Ecto neural progenitor cell (in vitro differentiated cells): ENCODE data around the gene PBRM1.

Experiments used
- DNase-seq: peaks from one replicate; pipeline ENCODE4 v3.0.0-alpha.2; 2018; ENCODE audit warnings: low spot score

Gene PBRM1

DNA sequence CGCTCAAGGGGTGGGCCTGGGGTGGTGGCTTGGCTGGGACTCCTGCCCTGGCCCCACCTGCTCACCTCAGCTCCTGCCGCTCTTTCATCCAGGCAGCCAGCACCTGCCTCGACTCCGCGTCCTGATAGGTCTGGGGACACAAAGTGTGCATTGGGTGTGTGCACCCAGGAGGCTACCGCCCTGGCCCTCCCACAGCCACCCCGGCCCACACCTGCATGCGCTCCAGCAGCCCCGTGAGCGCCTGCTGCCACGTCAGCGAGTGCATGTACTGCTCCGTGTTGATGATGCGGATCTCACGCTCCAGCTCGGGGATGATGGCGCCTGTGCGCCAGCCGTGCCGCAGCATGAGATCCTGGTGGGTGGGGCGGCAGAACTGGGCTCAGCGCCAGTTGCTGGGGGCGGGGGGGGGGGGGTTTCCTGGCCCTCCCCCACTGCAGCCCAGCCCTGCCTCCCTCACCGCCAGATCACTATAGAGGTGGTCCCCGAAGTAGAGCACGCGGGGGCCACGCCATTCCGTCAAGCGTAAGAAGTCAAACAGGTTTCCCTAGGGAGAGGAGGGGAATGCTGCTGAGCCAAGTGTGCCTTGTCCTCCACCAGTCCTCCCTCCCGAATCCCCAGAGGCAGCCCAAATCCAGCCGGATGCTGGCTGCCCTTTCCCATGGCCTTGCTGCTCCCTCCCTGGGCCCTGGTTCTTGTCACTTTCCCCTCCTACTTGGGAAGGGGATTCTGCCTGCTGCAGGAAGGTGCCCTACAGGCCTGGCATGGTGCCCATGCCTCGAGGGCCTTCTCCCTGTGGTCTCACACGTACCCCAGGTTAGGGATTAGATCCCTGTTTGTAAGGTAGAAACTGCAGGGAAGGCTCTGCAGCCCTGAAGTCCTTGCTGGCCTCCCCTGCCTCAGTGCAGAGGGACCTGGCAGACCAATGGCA lies 160.7 kb downstream of the PBRM1 start:
- no peak for DNase-seq

GRCh38 chr3:52524258-52524751 lies 161.4 kb downstream of the PBRM1 start:
- DNase-seq: no peak

DNA sequence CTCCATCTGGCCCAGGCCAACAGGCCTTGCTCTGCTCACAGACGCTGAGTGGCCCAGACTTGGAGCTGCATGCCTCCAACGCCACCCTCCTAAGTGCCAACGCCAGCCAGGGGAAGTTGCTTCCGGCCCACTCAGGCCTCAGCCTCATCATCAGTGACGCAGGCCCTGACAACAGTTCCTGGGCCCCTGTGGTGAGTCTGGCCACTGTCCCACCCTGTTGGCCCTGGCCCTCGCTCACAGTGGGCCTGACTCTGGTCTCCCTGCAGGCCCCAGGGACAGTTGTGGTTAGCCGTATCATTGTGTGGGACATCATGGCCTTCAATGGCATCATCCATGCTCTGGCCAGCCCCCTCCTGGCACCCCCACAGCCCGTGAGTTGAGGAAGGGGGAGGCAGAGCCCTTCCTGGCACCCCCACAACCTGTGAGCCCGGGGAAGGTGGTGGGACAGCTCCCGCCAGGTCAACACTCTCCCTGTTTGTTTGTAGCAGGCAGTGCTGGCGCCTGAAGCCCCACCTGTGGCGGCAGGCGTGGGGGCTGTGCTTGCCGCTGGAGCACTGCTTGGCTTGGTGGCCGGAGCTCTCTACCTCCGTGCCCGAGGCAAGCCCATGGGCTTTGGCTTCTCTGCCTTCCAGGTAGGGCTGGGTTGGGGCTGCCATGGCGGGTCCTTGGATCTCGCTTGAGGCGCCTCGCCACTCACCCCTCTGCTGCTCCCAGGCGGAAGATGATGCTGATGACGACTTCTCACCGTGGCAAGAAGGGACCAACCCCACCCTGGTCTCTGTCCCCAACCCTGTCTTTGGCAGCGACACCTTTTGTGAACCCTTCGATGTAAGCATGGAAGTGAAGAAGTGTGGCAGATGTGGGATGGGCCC lies 162.1 kb downstream of the PBRM1 start:
- no peak for DNase-seq

GRCh38 chr3:52522651-52523251 lies 163.0 kb downstream of the PBRM1 start:
- no peak for DNase-seq

DNA sequence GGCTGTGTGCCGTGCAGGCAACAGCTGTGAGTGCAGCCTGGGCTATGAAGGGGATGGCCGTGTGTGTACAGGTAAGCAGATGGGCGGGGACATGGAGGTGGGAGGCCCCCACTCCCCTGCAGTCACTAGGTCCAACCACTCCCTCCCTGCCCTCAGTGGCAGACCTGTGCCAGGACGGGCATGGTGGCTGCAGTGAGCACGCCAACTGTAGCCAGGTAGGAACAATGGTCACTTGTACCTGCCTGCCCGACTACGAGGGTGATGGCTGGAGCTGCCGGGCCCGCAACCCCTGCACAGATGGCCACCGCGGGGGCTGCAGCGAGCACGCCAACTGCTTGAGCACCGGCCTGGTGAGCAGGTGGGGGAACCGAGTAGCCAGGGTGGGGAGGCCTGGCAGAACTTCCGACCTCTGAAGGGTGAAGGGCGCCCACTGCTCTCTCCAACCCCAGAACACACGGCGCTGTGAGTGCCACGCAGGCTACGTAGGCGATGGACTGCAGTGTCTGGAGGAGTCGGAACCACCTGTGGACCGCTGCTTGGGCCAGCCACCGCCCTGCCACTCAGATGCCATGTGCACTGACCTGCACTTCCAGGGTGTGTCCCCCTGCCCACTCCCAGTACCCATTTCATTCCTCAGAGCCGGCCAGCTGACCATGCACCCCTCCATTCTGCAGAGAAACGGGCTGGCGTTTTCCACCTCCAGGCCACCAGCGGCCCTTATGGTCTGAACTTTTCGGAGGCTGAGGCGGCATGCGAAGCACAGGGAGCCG lies 163.6 kb downstream of the PBRM1 start:
- no peak for DNase-seq

DNA sequence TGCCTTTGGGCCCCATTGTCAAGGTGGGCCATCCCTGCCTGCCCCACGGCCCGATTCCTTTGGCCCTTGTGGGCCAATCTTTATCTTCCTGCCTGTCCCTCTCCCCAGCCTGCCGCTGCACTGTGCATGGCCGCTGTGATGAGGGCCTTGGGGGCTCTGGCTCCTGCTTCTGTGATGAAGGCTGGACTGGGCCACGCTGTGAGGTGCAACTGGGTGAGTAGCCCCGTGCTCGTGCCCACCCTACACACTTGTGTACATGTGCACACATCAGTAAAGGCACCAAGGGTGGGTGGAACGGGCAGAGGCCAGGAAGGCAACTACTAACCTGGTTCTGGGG lies 164.3 kb downstream of the PBRM1 start:
- DNase-seq: no peak

DNA sequence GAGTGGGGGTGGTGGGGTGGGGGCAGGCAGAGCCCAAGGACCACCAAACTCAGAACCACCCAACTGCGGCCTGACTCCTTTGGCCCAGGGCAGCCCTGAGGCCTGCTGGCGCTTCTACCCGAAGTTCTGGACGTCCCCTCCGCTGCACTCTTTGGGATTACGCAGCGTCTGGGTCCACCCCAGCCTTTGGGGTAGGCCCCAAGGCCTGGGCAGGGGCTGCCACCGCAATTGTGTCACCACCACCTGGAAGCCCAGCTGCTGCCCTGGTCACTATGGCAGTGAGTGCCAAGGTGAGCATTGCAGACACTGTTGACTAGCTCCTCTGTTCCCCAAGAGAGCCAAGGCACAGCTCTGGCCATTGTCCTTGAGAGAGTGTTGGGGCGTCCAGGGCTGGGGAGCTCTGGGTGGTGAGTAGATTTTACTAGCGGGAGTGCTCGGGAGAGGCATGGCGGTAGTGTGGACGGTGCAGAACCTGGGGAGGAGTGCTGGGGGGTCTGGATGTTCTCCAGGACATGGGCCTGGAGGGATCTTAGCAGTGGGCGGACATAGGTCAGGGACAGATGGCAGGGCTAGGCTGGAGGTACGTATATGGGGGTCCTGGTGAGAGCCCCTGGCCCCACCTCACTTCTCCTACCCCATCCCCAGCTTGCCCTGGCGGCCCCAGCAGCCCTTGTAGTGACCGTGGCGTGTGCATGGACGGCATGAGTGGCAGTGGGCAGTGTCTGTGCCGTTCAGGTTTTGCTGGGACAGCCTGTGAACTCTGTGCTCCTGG lies 164.8 kb downstream of the PBRM1 start:
- DNase-seq: no peak

- no peak for DNase-seq
Measured at GRCh38 chr3:52520141-52520667, 165.5 kb downstream of the PBRM1 start.

DNA sequence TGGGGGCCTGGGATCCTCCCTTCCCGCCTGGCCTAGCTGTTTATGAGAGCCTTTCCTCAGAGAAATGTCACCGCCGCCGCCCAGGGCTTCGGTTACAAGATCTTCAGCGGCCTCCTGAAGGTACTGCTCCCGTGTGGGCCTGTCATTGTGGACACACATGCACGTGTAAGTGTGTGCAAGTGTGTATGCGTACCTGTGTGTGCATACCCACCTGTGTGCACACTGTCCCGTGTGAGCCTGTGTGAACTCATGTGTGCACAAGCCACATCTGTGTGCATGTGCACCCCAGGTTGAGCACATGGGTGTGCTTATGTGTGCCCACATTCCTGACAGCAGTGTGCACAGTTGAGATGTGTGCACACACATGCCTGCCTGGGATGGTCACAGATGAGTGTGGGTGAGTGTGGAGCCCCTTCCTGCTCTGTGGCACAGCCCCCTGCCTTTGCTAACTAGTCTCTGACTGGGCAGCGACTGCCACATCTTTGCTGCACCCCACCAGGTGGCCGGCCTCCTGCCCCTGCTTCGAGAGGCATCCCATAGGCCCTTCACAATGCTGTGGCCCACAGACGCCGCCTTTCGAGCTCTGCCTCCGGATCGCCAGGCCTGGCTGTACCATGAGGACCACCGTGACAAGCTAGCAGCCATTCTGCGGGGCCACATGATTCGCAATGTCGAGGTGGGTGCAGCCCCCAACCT lies 166.1 kb downstream of the PBRM1 start:
- DNase-seq: no peak

- DNase-seq: no peak
Measured at GRCh38 chr3:52518723-52519444, 166.8 kb downstream of the PBRM1 start.

GRCh38 chr3:52517796-52518722 lies 167.7 kb downstream of the PBRM1 start:
- DNase-seq: no peak

DNA sequence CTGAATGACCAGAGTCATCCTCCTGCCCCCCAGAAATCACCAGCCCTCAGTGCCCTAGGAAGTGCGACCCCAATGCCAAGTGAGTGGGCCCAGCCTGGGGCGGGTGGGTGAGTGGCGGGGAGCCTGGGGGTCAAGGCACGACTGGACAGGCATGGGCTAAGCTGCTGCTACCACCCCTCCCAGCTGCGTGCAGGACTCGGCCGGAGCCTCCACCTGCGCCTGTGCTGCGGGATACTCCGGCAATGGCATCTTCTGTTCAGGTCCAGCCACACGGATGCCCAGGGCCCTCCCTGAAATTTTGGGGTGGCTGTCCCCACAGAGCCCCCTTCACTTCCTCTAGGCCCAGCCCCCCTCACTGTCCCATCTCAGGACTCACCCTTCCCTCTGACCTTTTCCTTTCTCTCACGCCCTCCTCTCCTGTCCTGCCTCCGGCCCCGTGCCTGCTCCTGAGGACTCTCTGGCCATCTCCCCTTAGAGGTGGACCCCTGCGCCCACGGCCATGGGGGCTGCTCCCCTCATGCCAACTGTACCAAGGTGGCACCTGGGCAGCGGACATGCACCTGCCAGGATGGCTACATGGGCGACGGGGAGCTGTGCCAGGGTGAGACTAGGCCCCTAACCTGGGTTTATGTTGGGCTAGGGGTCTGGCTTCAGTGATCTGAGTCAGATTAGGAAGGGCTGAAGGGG lies 169.1 kb downstream of the PBRM1 start:
- DNase-seq: no peak

GRCh38 chr3:52515192-52515591 lies 170.5 kb downstream of the PBRM1 start:
- no peak for DNase-seq

DNA sequence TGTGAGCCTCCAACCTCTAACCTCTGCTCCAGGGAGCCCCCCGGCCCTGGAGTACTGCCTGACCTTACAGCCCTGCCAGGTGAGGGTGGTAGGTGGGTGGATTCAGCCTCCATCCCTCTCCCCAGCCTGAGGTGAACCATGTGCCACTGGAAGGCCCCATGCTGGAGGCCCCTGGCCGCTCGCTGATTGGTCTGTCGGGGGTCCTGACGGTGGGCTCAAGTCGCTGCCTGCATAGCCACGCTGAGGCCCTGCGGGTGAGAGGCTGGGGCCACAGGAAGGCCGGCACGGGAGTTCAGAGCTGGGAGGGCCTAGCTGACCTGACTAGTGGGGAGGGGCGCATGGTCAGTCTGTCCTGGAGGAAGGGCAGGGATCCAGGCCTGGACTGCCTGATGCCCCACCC lies 171.1 kb downstream of the PBRM1 start:
- no peak for DNase-seq

GRCh38 chr3:52513281-52513680 lies 172.4 kb downstream of the PBRM1 start:
- no peak for DNase-seq

DNA sequence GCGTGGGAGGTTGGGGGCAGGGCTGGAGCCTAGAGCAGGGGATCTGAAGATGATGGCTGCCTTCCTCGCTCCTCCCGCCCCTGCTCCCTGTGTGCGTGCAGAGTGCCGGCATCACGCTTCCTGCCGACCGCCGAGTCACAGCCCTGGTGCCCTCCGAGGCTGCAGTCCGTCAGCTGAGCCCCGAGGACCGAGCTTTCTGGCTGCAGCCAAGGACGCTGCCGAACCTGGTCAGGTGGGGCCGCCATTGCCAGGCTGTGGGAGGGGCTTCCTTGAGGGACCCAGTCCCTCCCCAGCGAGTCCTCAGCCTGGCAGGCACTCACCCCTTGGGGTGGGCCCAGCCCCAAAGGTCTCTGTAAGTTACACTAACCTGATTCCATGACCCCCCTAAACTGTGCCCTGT lies 173.0 kb downstream of the PBRM1 start:
- DNase-seq: no peak

GRCh38 chr3:52512105-52512504 lies 173.6 kb downstream of the PBRM1 start:
- DNase-seq: no peak

- no peak for DNase-seq
Measured at GRCh38 chr3:52511509-52511908, 174.2 kb downstream of the PBRM1 start.
